Choroid plexus epithelial cell (primary cell): Measurements from ENCODE around the gene CGGBP1.

Experiments used
- DNase-seq: peaks from one replicate; pipeline ENCODE4 v3.0.0-alpha.2; 2010; ENCODE audit warnings: low read depth
- H3K4me3 ChIP-seq: 2 replicates; pipeline ENCODE4 v1.5.1; 2011; ENCODE audit warnings: low read depth, mild to moderate bottlenecking, control low read depth, low read length, moderate library complexity
- CTCF ChIP-seq: conservative IDR thresholded peaks from 2 replicates; pipeline ENCODE4 v1.5.1; 2011; ENCODE audit warnings: low read depth, mild to moderate bottlenecking, control low read depth, inconsistent platforms, low read length, moderate library complexity

Gene CGGBP1

DNA sequence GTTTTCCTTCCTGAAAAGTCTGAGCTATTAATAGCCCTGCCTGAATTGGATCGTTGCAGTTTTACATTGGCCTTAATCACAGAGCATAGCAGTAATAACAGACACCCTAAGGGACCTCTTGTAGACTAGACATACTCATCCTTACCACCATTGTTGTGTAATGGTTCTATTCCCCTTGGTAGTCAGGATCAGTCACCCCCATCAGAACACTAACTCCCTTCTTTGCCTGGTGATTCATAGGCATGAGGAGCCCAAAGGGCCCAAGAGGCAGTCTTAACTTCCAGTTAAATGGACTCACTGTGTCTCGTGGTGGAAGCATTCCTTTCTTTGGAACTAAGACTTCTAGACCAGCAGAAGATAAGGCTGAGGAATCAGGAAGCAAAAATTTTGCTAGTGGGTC lies 20.2 kb downstream of the CGGBP1 start:
- no peak for TF ChIP-seq CTCF
- no peak overlapping the region for H3K4me3 ChIP-seq
- DNase-seq, result peak; percentile 78

- no peak for DNase-seq
- H3K4me3 ChIP-seq, result no peak overlapping the region
- TF ChIP-seq CTCF, result no peak
Measured at GRCh38 chr3:88036221-88036620, 22.6 kb downstream of the CGGBP1 start.

- peak; percentile 53 for DNase-seq
- no peak for TF ChIP-seq CTCF
- no peak overlapping the region for H3K4me3 ChIP-seq
Measured at GRCh38 chr3:88034491-88035275, 24.1 kb downstream of the CGGBP1 start.

DNA sequence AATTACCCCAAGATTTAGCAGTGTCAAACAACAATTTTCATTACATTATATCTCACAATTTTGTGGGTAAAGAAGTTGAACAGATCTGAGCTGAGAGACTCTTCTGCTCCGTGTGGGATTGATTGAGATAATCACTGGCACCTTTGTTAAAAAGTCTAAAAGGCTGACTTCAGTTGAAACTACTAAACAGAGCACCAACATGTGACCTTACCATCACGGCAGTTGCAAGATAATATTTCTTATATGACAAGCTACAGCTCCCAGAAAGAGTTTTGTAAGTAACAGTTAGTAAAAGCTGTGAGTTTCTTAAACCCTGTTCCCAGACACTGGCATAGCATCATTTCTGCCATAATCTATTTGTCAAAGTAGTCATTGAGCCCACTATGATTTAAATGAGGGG lies 25.0 kb downstream of the CGGBP1 start:
- no peak overlapping the region for H3K4me3 ChIP-seq
- DNase-seq, result no peak
- TF ChIP-seq CTCF, result no peak

- DNase-seq, result no peak
- no peak for TF ChIP-seq CTCF
- no peak overlapping the region for H3K4me3 ChIP-seq
Measured at GRCh38 chr3:88033079-88033478, 25.7 kb downstream of the CGGBP1 start.

DNA sequence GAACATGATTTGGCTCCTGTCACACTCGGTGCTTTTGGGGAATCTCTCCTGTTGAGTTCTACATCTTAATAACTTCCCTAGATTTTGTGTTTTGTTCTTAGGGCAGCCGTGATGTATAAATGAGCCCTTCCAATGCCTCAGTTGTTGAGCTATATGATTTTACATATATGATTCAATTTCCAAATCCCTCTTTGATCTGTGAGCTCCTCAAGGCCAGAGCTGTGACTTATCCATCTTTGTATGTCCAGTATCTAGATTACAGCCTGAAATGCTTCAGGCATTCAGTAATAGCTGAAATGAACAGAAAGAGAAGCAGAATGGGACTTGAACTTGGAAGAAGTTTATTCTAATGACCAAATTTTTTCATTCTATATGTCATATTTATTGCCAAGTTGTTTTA lies 26.6 kb downstream of the CGGBP1 start:
- no peak overlapping the region for H3K4me3 ChIP-seq

More for the DNA sequence above, 26.6 kb downstream of the CGGBP1 start:
- DNase-seq, result peak; percentile 7
- no peak for TF ChIP-seq CTCF
